NCI-H2196 (cell line): Measurements from ENCODE around the gene NIPSNAP3A.

Experiments used
- DNase-seq: peaks from one replicate; lab custom pipeline; 2025; ENCODE audit not compliant: unreplicated experiment; lab: John Stamatoyannopoulos, UW

Gene NIPSNAP3A

DNA sequence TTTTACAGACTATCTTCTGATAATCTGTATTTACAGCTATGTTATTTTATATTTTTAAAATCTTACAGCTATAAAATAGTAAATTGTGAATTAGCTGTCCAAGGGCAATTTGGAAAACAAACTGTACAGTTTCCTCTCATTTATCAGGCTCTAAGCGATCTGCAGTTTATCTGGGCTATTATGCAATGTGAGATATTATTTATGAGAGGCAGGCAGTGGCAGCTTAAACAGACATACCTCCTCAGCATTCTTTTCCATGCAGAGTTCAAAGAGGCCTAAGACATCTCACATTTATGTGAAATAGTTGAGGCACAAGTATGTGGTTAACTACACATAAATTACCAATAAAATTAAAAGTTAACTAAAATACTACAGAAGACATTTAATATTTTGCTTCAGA lies 26.6 kb downstream of the NIPSNAP3A start:
- DNase-seq = no peak

DNA sequence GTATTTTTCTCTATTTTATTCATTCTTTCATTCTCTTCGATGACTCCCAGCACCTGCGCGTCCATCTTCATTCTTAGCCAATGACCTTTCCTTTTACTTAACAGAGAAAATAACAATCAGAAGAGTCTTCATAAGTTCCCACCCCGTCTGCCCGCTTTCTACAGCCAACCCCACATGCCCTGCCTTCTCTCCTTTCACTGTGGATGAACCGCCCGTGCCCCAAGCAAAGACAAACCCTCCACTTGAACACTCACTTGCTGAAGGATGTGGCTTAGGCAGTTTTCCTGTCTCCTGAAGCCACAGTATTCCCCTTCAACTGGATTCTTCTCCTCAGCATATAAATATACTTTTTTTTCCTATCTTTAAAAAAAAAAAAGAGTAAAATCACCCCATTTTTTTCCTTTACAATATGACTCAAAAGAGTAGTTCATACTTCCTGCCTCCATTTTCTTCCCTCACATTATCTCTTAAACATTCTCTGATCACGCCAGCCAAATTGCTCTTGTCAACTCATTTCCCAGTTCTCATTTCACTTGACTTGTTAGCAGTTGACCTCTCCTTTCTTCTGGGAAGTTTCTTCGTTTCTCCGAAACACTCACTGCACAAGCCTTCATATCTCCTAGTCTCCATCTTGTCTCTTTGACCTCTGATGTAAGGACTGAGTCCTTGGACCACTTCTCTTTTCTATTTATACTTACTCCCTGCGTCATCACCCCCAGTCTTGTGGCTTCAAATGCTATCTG lies 27.5 kb downstream of the NIPSNAP3A start:
- no peak for DNase-seq

DNA sequence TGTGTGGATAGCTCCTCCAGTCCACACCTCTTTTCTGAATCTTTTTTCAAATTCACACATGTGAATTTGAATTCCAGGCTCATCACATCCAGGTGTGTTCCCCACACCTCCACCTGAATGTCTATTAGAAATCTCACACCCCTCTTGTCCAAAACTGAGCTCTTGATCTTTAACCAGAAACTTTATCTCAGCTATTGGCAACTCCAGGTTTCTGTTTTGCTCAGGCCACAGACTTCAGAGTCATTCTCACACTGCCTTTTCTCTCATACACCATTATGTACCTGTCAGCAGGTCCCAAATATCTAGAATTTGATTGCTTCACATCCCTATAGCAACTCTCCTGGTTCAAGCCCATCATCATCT lies 28.1 kb downstream of the NIPSNAP3A start:
- no peak for DNase-seq

DNA sequence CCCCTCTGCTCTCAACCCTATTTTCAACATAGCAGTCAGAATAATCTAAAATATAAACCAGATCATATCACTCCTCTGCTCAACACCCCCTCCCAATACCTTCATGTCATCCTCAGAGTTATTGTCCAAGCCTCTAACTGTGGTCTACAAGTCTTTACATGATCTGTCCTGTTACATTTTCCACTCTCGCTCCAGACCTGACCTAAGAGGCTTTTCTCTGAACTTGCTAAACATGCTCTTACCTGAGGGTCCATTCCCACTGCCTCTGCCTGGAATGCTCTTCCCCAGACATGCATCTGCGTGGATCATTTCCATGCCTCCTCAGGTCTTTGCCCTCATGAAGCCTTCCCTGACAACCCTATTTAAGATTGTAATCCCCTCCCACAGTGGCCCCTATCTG lies 28.5 kb downstream of the NIPSNAP3A start:
- no peak for DNase-seq

DNA sequence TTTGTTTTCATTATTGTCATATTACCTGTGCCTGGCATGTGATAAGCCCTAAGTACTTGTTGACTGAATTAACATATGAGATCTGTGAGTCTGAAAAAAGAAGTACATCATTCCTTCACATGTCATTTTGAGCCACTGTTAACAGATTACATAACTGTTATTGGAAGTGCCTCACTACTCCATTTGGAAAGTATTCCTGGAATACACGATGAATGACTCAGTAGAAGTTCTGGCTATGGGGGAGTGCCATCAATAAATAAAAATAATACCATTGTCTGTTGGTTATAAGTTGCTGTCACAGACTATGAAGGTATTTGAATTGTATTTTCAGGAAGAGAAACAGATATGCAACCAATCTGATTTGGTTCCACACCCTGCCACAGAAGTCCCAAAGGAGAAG lies 29.3 kb downstream of the NIPSNAP3A start:
- DNase-seq = no peak

DNA sequence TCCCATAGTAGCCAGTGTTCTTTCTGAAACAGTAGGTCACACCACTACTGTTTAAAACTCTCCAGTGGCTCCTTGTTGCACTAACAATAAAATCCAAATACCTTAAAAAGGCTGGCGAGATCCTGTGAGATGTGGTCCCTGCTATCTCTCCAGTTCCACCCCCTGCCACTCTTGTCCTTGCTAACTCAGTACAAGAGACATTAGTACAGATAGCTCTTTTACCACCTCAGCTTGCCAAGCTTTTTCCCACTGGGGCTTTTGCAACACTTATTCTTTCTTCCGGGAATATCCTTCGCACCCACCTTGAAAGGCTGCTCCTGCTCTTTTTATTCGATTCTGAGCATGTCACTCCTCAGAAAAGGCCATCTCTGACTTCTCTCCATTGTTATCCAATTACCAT lies 31.3 kb downstream of the NIPSNAP3A start:
- DNase-seq = no peak

DNA sequence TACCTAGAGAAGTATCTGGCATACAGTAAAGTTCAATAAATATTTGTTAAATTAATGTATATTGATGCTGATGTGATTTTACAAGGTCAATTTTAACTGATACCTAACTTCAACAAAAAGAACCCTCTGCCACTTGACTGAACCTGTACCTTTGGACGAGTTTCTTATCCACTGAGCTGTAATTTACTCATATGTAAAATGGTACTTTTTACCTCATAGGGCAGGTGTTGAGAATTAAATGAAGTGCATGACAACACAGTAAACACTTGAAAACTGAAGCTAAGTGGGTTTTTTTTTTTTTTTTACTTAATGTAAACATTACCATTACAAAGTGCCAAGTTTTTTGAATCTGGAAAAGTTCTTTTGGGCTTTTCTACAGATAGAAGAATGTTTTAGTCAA lies 31.9 kb downstream of the NIPSNAP3A start:
- DNase-seq = no peak

DNA sequence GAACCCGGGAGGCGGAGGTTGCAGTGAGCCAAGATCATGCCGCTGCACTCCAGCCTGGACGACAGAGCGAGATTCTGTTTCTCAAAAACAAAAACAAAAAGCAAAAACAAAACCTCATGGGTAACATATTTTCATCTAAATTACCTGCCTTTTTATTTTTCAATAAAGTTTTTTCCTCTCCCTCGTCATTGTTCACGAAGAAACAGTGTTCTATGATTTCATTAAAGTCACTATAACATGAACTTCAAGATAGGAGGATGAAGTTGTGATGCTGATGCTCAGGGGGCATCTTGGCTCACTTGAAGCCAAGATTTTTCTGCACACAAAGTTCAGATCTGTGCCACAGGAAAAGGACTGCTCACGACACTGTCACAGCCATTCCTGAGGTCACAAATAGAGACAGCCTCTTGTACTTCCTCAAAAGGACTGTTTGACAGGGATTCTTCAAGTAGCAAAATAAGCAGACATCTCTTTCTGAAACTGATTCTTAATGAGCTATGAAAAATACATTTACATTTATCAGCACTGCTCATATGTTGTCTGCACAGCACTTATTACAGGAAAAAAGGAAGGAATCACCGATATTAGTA lies 32.6 kb downstream of the NIPSNAP3A start:
- no peak for DNase-seq

DNA sequence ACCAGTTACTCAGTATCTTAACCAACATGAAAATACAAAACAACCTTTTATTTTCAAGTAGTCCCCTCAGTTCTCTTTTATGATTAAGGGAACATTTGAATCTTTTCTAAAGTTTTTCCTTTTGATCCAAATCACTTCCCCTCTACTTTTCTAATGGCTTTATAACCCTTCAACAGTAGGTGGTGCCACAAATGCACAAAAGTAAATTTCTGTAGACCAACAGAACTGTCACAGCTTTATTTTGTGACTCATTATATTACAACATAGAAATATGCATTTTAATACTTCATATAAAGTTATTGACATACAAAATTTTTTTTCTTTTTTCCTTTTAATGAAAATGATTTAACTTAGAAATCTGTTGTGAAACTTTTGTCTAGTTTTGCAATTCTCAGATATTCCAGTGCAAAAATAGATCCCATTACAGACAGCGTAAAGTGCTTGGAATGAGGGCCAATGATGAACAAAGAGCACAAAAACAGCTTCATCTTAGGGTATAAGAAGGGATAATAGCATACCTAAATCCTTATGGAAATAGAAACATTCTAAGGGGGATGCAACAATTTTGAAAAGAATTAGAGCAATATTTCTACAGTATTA lies 33.4 kb downstream of the NIPSNAP3A start:
- peak; percentile 28 for DNase-seq

DNA sequence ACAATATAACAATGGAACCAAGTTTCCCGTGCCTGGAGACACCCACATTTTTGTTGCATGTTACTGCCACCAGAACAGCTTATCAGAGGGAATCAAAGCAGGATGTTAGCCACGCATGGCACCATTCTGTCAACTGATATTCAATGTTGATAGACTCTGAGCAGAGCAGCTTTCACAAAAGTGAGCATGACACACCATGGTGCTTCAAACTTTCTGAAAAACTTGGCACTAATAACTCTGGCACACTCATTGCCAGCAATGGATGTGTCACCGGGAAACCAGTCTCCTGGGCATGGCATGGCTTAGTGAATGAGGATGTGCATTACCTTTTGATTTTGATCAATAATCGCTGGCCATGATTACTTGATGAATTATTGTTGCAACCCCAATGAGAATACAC lies 36.1 kb downstream of the NIPSNAP3A start:
- no peak for DNase-seq

DNA sequence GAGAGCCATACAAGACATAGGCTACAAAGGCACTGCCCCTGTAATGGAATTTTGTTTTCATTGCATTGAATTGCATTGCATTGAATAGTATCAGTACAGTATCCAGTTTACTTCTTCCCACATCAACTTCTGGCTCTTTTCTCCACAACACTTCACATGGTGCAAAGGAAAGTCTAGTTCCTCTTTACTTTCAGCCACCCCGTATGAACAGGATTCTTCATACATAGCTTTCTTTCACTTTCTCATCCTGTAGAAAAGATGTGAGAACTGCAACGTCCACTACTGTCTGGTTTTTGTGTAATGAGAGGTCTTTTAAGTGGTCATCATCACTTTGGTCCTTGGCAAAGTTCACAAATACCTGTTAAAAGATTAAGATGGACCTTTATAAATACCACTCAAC lies 36.6 kb downstream of the NIPSNAP3A start:
- DNase-seq = no peak

DNA sequence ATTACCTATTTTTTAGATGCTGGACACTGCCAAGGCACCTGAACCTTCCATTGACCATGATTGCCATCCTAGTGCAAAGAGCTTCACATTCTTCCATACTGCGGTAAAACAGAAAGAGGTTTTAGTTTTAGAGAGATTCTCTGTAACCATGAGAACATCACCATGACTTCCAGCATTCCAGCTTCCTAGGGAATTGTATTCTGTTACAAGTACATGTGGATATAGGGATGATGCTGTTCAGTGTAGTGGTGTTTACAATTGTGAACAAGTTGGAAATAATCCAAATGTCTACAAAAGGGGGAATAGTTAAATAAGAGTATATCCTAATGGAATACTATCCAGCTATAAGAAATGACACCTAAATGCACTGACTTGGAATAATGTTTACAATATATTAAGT lies 38.8 kb downstream of the NIPSNAP3A start:
- DNase-seq = no peak

DNA sequence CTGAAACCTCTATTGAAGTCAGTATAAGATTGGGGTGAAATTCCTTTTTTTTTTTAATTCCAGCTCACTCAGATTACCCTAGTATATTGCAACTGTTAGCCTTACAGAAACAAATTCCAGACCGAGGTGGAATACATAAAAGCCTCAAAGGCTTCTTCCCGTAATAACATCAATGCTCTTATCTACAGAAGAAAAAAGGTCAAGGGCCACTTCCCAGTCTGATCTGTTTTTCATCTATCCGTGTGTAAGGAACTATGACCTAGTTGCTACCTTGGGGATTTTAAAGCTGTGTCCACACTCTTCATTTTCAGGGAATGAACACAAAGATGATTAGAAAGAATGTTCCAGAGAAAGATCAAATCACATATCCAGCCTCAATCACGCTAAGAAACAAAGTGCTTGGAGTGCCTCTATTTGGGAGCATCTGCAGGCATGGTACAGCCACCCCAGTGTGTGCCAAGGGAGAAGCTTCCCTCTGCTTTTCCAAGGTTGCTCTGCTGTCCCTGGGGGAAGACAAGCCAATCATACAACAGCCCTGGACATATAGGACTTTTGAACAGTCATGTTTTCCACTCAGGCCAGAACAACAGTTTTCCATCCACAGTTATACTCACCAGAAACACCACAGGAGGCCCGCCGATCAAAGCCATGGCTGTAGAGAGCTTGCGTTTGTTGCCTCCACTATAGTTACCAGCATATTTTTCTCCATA lies 40.0 kb downstream of the NIPSNAP3A start:
- no peak for DNase-seq

DNA sequence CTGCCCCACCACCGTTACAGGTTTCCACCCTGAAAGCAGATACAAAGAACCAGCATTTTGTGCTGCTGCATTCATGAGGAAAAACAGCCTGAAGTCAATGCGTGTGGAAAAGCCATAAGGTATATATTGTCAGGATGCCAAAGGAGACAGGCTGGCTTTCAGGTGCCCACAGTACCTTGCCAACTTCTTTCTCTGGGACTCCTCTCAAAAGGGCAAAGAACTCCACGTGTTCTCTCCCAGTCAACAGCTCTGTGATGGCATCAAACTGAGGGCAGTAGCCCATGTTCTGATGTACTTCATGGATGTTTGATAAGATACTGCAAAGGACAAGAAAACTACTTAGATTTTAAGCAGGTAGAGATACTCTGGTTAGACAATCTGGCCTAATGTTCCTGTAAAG lies 40.8 kb downstream of the NIPSNAP3A start:
- no peak for DNase-seq

DNA sequence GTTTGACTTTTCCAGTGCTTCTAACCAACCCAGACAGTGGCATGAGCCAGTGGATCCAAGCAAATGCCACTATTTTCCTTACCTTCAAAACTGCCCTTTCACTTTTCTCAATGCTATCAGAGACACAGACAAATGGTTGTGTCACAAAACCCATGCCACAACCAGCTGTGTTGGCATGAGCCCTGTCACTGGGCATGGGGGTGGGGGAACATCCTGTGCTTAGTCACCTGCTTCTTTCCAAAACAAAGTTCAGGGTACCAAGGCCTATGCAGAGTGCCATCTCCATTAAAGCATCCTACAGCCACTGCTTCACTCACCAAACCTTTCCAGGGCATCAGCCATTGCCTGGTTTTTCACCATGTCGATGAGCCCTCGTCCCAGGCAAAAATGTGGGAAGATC lies 46.6 kb downstream of the NIPSNAP3A start:
- DNase-seq = no peak

DNA sequence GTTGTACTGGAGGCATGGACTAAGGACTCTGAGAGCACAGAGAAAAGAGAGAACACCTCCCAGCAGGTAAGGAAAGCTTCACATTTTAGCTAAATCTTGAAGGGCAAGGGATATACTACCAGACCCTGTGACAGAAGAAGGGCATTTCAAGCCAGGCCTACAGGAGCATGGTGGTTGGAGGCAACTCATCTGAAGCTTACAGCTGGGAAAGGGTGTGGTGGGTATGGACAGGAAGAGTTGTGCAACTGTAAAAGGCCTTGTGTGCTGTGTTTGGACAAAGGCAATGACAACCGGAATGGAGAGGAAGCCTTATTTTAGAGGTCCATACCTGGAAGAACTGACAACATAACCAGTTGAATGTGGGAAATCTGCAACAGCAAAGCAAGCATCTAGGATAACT lies 47.6 kb downstream of the NIPSNAP3A start:
- no peak for DNase-seq

DNA sequence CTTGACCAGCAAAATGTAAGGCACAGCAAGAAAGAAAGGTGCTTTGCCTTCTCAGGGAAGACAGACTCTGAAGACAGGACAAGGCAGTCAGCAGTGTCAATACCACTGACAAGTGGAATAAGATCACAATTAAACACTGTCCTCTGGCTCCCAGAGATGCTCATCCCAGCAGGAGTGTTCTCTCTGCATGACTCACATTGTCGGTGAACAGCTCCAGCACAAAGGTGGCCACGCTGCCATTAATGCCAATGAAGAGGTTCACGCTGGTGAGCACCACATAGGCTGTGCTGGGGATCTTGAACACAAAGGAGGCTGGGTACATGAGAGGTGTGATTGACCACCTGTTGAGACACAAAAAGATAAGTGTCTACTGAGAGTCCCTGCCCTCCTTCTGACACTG lies 48.4 kb downstream of the NIPSNAP3A start:
- no peak for DNase-seq

DNA sequence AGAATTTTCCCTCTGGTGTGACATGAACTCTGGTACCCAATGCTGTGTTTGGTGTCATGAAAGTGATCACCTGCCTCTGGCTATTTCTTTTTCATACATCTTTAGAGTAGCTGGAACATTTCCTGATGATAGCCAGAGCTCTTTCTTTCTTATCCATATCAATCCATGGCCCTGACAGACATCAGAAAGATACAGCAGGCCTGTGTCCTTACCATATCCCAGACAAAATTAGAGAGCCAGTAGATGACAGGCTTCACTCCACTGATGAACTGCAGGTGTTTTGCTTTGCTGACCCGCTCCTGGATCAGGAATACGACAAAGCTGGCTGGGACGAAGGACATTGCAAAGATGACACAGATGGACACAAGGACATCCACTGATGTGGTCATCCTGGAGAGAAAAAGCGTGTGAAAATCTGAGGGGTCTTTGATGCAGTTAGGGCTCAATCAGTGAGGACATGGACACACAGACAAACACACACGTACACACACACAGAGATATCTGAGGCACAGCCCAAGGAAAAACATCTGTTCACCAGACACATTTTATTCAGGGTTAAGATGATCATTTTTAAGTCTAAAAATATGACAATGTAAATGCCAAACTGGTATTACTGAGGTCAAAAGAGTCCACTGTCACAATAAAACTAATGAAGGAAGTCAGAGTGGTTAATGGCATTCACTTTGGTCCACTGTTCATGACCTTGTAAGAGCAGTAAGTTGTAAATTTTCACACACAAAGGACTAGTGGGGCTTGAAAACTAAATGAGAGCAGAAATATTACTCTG lies 50.9 kb downstream of the NIPSNAP3A start:
- DNase-seq = no peak

DNA sequence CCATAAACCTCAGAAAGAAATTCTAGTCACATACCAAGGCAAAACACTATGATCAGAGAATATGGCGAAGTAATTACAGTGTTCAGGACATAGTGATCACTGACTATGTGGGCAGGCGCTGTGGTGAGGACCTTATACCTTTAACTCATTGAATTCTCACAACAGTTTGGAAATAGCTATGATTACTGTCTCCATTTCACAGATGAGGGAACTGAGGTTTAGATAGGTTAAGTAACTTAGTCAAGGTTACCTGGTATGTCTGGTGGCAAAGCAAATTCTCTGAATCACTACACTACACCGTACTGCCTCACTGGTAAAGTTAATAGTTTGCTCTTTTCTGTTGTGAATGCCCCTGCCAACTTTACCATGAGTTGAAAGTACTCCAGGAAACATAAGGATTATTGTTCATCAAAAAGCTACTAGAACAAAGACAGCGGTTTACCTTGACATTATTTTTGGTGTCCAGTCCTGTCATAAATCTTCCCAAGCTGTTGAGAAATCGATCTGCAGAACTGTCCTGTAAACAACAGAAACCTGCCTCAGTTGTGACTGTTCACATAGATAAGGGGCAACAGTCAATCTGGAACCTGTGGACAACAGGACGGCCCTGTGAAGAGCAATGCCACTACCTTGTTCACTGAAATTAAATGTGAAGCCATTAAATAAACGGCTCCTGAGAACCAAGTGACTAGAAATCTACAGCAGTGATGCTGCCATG lies 52.7 kb downstream of the NIPSNAP3A start:
- DNase-seq = no peak

DNA sequence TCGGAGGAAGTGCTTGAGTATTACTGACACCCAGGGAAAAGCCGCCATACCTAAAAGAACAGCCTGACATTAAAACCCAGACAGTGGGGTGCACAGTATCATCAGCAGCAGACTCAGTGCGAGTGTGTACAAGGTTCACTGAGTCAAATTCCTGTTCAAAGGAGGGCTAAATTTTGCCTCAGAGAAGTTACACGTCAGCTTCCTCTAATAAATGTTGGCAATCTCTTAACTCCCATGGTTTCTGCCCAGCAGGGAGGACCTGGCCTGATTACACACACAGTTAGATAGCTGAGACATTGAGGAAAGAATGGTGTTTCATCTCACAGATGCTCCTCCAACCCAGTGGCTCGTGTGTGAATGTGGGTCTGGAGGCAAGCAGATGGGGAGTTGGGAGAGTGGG lies 54.6 kb downstream of the NIPSNAP3A start:
- DNase-seq = no peak

DNA sequence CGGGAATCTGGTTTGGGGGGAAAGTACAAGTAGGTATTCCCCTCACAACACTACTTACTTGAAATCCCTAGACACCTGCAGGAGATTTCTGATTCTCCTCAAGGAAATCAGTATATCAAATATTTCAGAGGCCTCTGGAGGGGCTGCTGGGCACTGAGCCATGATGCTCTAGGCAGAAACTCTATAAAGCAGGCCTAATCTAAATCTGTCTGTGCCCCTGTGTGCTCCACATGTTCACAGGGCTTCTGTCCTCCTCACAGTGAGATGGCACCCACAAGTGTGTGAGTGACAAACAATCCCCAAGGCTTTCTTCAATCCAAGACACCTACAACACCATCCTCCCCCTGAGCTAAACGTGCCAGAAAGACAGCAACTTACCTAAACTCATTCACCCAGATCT lies 55.4 kb downstream of the NIPSNAP3A start:
- DNase-seq = no peak
